Osteocyte (in vitro differentiated cells): Measurements from ENCODE around the gene MYO1D. TPM values are rescaled to one million over a fixed set of nuclear protein-coding genes. Genes with fewer than 3 reads are reported as not detected.

Experiments used
- DNase-seq: peaks from one replicate; pipeline ENCODE4 v3.0.0; 2021; ENCODE audit warnings: mixed read lengths; ENCODE audit not compliant: unreplicated experiment; ENCODE audit errors: extremely low spot score
- H3K27ac Mint-ChIP-seq: one replicate; pipeline ENCODE4 v1.8.0; 2021; ENCODE audit warnings: mild to moderate bottlenecking, mixed read lengths; ENCODE audit not compliant: unreplicated experiment
- H3K27me3 Mint-ChIP-seq: one replicate; pipeline ENCODE4 v1.8.0; 2021; ENCODE audit warnings: mixed read lengths; ENCODE audit not compliant: unreplicated experiment
- H3K36me3 Mint-ChIP-seq: one replicate; pipeline ENCODE4 v1.8.0; 2021; ENCODE audit warnings: mixed read lengths; ENCODE audit not compliant: unreplicated experiment
- H3K4me1 Mint-ChIP-seq: one replicate; pipeline ENCODE4 v1.8.0; 2021; ENCODE audit warnings: mixed read lengths; ENCODE audit not compliant: unreplicated experiment
- H3K4me3 Mint-ChIP-seq: one replicate; pipeline ENCODE4 v1.8.0; 2021; ENCODE audit warnings: mild to moderate bottlenecking, moderate library complexity, mixed read lengths; ENCODE audit not compliant: unreplicated experiment
- H3K9me3 Mint-ChIP-seq: one replicate; pipeline ENCODE4 v1.8.0; 2021; ENCODE audit warnings: mixed read lengths; ENCODE audit not compliant: unreplicated experiment
- total RNA-seq: library from RNA; stranded (reverse); gene quantifications from 2 replicates; pipeline ENCODE4 v1.2.1, GENCODE V29; 2021
- TF ChIP-seq, protein P1 (sequence below): fragments of 200-600 bp; sonication (generic); IDR thresholded peaks from 2 replicates; pipeline ENCODE4 v1.5.0; 2021; ENCODE audit warnings: antibody characterized with exemption, mild to moderate bottlenecking, moderate library complexity

MYO1D gene
- total RNA-seq, 1 donor from 2014 or later, result 19.1 TPM

DNA sequence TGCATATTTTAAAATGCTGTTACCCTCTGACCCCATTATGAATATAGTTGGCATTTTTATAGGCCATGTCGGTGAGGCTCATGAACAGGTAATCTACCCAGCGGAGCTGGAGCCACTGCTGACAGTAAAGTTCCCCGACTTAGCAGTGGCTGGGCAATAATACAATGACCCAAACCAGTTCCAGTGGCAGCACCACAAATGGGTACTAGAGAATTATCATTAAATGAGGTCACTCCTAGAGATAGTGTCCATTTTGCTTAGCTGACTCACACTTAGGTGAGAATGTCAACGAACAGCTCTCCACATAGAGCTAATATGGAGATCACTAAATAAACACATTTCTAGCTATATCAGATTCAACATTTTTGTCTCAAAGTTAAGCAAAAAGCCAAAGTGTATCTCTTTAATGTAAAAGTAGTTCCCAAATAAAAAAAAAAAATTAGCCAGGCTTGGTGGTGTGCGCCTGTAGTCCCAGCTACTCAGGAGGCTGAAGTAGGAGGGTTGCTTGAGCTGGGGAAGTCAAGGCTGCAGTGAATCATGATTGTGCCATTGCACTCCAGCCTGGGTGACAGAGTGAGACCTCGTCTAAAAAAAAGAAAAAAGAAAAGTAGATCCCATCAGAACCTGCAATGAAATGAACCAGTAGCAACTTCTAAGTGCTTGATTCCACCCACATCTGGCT lies 7.4 kb downstream of the MYO1D start:
- peak overlapping the region; percentile 5 for H3K27ac Mint-ChIP-seq
- H3K27me3 Mint-ChIP-seq, result no peaks in the 10 kb centered on the region
- H3K36me3 Mint-ChIP-seq, result peaks cover 2% of the 10 kb centered on the region
- DNase-seq, result no peak
- TF ChIP-seq, protein P1, sequence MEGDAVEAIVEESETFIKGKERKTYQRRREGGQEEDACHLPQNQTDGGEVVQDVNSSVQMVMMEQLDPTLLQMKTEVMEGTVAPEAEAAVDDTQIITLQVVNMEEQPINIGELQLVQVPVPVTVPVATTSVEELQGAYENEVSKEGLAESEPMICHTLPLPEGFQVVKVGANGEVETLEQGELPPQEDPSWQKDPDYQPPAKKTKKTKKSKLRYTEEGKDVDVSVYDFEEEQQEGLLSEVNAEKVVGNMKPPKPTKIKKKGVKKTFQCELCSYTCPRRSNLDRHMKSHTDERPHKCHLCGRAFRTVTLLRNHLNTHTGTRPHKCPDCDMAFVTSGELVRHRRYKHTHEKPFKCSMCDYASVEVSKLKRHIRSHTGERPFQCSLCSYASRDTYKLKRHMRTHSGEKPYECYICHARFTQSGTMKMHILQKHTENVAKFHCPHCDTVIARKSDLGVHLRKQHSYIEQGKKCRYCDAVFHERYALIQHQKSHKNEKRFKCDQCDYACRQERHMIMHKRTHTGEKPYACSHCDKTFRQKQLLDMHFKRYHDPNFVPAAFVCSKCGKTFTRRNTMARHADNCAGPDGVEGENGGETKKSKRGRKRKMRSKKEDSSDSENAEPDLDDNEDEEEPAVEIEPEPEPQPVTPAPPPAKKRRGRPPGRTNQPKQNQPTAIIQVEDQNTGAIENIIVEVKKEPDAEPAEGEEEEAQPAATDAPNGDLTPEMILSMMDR, result no peak
- no peaks in the 10 kb centered on the region for H3K9me3 Mint-ChIP-seq
- H3K4me1 Mint-ChIP-seq, result peaks cover 15% of the 10 kb centered on the region
- H3K4me3 Mint-ChIP-seq, result no peak overlapping the region

DNA sequence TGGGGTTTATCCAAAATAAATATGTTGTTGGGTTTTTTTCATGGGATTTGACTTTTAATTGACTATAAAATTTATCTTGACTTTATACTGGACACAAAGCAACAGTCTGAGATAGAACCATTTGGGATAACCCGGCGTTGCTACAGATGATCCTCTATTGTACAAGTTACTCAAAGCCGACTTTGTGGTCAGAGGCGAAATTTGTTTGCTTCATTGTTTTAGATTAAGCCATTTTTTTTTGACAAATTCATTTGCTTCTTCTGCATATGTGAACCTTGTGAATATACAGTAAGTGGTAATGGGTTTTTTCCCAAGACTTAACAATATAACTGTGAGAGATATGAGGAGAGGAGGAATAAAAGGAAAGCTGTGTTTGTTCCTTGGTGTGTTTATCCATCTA lies 11.8 kb downstream of the MYO1D start:
- DNase-seq, result no peak
- Mint-ChIP-seq H3K27ac (no peak overlapping the region), H3K9me3 (no peaks in the 10 kb centered on the region), H3K36me3 (peaks cover 2% of the 10 kb centered on the region), H3K4me1 (peaks cover 8% of the 10 kb centered on the region), H3K27me3 (no peaks in the 10 kb centered on the region), H3K4me3 (no peak overlapping the region)
- TF ChIP-seq, protein P1, result no peak

DNA sequence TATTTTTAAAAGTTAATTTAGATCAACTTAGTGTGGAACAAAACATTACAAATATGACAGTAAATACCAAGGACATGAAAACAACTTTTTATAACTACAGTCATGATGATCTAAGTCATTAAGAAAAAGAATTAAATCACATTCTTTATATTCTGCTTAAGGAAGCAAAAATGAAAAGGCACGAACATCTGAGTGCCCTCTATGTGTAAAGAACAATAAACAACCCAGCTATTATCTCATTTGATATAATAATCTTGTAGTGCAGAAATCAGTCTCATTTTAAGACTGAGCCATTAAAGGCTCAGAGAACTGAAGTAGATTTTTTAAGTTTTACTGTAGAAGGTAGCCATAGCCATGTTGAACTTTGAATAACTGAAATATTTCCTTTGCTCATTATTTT lies 13.4 kb downstream of the MYO1D start:
- H3K27ac Mint-ChIP-seq, result no peak overlapping the region
- TF ChIP-seq, protein P1, result no peak
- H3K27me3 Mint-ChIP-seq, result no peaks in the 10 kb centered on the region

DNA sequence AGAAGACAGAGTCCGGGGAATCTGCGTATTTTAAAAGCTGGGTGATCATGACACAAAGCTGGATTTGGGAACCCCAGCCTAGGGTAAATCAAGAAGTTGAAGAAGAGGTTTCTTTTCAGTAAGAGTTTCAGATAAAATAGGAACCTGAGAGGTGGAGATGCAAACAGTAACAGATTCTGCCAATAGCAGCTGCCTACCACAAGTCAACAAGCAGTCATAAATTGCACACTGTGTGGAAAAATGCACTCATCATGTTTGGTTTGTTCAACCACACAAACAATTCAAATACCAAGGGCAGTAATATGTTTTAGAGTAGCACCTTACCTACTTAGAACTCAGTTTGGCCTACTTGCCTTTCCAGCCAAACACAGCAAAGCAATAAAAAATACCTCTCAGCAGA lies 14.0 kb downstream of the MYO1D start:
- Mint-ChIP-seq H3K4me1 (no peaks in the 10 kb centered on the region), H3K27me3 (no peaks in the 10 kb centered on the region), H3K9me3 (no peaks in the 10 kb centered on the region), H3K27ac (no peak overlapping the region), H3K36me3 (no peaks in the 10 kb centered on the region), H3K4me3 (no peak overlapping the region)
- DNase-seq, result no peak
- TF ChIP-seq, protein P1, result no peak

More for the DNA sequence above, 13.4 kb downstream of the MYO1D start:
- H3K36me3 Mint-ChIP-seq, result peaks cover 2% of the 10 kb centered on the region
- DNase-seq, result no peak
- H3K4me1 Mint-ChIP-seq, result no peaks in the 10 kb centered on the region
- H3K4me3 Mint-ChIP-seq, result no peak overlapping the region
- no peaks in the 10 kb centered on the region for H3K9me3 Mint-ChIP-seq

DNA sequence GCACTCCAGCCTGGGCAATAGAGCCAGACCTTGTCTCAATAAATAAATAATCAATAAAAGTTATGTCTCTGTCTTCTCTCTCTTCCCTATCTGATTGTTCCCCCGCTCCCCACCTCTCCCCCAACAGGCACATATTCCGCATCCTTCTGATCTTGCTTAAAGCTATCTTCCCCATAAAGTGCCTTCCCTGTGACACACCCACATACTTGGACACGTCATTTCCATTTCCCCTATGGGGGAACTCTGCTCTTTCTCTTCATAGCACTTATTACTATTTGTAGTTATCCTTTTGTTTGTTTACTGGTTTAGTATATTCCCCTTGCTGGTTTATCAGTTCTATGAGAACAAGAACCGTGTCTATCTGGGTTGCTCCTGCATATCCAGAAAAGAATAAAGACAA lies 14.9 kb downstream of the MYO1D start:
- no peaks in the 10 kb centered on the region for H3K27me3 Mint-ChIP-seq
- H3K4me1 Mint-ChIP-seq, result no peaks in the 10 kb centered on the region
- TF ChIP-seq, protein P1, result no peak
- no peak overlapping the region for H3K27ac Mint-ChIP-seq
- DNase-seq, result no peak
- H3K9me3 Mint-ChIP-seq, result no peaks in the 10 kb centered on the region
- H3K4me3 Mint-ChIP-seq, result no peak overlapping the region
- H3K36me3 Mint-ChIP-seq, result no peaks in the 10 kb centered on the region
